Measurements from ENCODE around the gene PRR12.
"Not testable (repeated sequence)": the region's sequence is repeated elsewhere in the genome, so short reads cannot be mapped to it uniquely, and the experiment has no call there.

PRR12 gene

DNA sequence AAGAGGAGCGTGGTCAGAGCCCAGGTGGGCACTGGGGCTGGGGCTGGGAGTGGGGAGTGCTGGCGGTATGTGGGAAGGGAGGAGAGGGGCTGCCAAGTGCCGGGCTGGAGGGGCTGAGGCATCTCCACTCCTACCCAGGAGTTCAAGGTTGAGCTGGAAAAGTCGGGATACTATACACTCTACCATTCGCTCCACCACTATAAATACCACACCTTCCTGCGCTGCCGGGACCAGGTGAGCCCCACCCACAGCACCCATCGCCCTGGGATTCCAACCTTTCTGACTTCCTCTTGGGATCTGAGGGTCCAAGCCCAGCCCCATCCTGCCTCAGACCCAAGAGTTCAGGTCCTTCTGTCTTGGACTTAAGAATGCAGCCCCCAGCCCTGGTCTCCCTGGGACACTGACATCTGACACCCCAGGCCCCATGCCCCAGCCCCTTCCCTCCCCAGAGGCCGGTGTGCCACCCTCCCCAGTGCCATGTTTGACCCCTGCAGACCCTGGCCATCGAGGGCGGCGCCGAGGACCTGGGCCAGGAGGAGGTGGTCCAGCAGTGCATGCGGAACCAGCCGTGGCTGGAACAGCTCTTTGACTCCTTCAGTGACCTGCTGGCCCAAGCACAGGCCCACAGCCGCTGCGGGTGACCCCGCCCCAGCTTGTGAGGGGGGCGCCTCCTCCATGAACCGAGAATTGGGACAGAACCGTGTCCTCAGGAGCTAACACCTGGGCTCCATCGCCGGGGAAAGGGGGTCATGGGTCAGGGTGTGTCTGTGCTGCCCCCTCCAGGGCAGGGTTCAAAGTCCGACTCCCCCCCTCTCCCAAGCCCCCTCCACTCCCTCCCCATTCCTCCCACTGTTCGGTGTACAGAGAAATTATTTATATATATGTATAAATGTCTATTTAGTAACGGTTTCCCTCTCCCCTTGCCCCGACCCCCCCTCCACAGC lies 34.3 kb downstream of the PRR12 start:
- no peak for DNase-seq

DNA sequence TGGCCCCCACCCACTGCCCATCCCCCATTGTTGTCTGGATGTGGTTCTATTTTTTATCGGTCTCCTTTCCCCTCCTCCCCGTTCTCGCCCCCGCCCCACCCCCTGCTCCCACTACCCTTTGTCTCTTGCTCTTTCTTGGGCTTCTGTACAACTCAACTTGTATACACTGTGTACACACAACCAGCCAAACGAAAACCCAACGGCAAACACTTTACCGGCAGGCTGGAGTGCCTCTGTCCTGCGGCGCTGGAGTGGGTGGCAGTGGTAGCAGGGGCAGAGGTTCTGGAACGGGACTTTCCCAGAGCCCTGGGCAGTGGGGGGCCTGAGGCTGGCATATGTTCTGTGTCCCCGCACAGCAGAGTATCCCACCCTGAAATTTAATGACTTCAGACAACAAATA lies 35.2 kb downstream of the PRR12 start:
- no peak for DNase-seq

- DNase-seq = no peak
These were observed 38.7 kb downstream of the PRR12 start for GRCh38 chr19:49629659-49630058.

DNA sequence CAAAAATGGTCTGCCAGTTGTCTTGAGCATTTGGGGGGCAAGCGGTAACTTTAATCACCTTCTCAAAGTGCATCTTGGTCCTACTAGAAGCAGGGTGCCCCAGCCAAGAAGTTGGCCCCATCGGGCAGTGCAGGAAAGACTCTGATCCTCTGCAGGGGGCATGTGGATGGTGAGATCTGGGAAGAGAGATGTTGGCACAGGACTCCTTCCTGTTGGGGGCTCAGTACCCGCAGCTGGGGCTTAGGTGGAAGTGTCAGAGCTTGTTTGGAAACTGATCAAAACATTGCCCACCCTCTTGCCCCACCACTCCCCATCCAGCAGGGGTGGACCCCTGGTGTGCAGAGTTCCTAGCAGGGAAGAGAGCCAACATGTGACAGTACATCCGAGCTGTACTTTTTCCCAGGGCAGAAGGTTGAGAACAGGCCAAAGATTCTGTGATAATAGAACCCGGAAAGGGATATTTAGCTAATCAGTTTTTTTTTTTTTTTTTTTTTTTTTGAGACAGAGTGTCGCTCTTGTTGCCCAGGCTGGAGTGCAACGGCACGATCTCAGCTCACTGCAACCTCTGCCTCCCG lies 40.1 kb downstream of the PRR12 start:
- DNase-seq = no peak

- no peak for DNase-seq
These were observed 40.7 kb downstream of the PRR12 start for GRCh38 chr19:49631610-49632192.

GRCh38 chr19:49632576-49632975 lies 41.6 kb downstream of the PRR12 start:
- no peak for DNase-seq

- not testable (repeated sequence) for DNase-seq
These were observed 42.3 kb downstream of the PRR12 start for GRCh38 chr19:49633273-49633672.

DNA sequence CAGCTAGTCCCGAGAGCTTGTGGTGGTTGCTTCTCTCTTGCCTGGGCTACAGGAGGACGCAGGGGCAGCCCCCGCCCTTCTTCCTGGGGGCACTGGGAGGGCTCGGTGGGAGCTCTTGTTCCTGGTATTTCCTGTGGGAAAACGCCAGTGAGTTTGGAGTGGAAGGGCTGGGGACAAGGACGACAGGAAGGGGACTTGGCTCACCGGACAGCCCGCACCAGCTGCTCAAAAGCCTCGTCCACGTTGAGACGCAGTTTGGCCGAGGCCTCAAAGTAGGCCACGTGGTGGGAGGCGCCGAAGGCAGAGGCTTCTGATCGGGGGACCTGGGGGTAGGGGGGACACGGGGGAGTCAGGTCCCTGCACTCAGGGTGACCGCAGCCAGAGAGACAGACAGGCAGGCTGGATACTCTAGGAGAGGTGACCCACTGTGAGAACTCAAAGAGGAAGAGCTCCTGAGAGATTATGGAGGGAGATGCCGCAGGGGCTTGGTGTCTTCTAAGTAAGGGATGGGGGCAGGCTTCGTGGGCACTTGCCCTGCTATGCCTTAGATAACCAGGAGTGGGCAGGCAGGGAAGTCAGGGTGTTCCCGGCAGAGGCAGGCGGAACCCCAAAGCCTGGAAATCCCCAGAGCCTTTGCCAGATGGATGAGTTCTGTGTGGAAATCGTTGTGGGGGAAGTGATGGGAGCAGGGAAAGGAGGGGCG lies 44.7 kb downstream of the PRR12 start:
- DNase-seq = peak; percentile 38

- DNase-seq = no peak
These were observed 45.4 kb downstream of the PRR12 start for GRCh38 chr19:49636233-49636932.

- DNase-seq = peak; percentile 77
These were observed 47.1 kb downstream of the PRR12 start for GRCh38 chr19:49637821-49638738.

- DNase-seq = no peak
These were observed 48.6 kb downstream of the PRR12 start for GRCh38 chr19:49639401-49640112.

DNA sequence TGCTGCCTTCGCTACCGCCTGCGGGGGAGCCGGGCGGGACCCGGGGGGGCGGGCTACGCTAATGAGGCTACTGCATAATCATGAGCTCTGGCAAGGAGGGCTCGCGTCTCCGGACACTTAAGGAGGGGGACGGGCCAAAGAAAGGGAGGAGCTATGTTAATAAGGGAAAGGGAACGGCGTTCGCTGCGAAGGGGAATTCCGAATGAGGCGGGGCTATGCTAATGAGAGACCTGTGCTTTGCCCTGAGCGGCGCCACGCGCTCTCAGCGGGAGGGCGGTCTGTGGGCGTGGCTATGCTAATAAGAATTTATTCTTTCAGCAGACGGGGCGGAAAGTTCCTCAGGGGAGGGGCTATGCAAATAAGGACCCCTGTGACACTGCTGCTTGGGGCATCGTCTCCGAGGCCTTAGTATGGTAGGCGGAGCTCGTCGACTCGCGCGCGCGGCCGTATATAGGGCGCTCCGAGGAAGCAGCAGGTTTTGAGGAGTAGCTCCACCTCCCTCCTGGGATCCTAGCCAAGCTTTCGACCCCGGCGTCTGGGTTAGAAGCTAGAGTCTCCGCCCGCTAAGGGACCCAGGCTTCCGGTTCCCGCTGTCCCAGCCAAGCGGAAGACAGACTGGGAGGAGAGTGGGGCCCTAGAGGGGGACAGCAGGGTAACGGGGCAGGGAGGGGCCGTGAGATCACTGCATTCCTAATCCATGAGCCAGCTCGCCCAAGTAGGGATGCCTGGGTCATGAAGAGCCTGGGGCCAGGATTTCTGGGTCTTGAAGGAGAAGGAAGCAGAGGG lies 49.3 kb downstream of the PRR12 start, which contains the start of gene RRAS:
RRAS (minus strand) TSS at position 31 of the 786 bp plus-strand sequence. CDS start 45 bp downstream, outside the sequence.
- peak; percentile 100 for DNase-seq

DNA sequence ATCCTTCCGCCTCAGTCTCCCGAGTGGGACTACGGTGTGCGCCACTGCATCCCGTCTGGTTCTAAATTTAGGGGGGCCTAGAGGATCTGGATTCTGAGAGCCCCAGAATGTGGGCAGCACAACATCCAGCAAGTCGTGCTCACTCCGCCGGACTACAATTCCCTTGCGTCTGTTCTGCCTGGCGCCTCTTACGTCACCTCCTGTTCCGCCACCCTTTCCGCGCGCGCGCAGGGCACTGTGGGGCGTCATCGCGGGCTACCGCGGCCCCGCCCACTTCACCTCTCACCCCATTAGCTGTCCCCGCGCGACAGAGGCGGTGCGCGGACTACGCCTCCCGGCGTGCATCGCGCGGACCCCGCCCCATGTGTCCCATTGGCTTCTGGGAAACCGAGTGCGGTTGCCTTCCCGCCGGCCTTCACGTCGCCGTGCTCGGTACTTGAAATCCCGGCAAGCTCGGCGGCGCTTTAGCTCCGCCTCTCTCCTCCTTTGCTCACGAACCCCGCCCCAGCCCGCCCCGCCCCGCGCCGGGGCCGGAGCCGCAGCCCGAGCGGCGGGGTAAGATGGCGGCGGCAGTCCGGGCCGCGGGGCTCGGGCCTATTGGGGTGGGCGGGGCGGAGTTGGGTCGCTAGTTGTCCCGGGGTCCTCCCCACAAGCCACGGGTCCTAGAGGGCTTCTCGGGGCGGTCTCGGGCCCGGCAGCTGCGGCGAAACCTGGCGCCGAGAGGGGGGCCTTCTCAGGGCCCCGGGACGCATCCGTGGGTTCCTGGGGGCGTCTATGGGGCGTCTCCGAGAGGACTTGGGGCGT lies 50.9 kb downstream of the PRR12 start, which contains the start of gene SCAF1:
SCAF1 (plus strand) TSS at position 522 of the 804 bp plus-strand sequence. CDS start 2,818 bp downstream, outside the sequence.
- peak; percentile 100 for DNase-seq

- peak; percentile 7 for DNase-seq
These were observed 51.6 kb downstream of the PRR12 start for GRCh38 chr19:49642492-49643035.

GRCh38 chr19:49643466-49643865 lies 52.5 kb downstream of the PRR12 start:
- no peak for DNase-seq

DNA sequence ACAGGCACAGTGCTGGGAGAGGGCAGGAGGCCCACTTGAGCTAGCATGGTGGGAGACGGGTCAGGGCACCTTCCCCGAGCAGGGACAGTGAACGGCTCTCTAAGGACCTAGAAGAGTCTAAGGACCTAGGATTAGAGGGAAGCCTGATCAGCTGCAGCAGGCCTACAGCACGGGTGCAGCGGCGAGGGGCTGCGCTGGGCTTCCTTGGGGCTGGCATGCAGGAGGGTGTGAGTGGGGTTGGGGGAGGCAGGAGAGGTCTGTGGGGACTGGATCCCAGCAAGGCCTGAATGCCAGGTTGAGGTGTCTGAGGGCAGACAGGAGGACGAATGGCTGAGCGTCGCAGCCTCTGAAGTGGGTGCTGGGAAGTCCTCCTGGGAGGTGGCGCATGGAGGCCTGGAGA lies 54.6 kb downstream of the PRR12 start:
- DNase-seq = no peak

DNA sequence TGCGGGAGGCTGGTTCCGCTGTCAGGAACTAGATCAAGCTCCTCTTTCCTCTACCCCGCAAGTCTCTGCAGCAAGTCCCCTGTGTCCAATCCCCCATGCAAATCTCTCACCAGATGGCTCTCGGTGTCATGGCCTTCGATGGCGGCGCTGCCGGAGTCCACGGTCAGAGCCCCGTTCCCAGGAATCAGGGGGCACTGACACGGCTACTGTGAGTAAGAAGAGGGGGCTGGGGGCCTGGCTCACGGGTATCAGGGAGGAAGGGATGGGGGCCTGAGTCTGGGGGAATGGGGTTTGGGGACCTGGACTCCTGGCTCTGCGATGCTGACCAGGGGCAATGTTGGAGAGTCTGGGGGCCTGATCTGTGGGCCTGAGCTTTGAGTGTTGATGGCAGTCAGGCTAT lies 55.0 kb downstream of the PRR12 start:
- DNase-seq = no peak

DNA sequence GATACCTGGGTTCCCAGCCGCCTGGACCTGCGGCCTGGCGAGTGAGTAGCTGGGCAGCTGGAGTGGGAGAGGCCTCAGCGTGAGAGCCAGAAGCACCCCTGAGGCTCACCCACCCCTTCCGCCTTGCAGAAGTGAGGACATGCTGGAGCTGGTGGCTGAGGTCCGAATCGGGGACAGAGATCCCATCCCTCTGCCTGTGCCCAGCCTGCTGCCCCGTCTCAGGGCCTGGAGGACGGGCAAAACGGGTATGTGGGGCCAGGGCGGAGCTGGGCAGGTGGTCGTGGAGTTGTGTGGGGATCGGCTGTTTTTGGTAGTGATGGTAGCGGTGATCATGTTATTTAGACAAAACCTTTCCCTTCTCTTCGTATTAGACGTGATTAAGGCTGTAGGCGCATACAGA lies 55.6 kb downstream of the PRR12 start:
- DNase-seq = no peak

Data from suppressor macrophage treated with lipopolysaccharide for 4 hours (primary cell).